H9 (cell line): ENCODE data around the gene MAGI1. TPM values are rescaled to one million over a fixed set of nuclear protein-coding genes. Genes with fewer than 3 reads are reported as not detected.

Experiments used
- DNase-seq: peaks from one replicate; pipeline ENCODE4 v3.0.0-alpha.2; 2017
- H2AFZ ChIP-seq: one replicate; pipeline ENCODE4 v1.6.1; 2013; ENCODE audit warnings: mild to moderate bottlenecking, low read length, control low read depth, moderate library complexity
- H2AK5ac ChIP-seq: 2 replicates; pipeline ENCODE4 v1.6.1; 2013; ENCODE audit warnings: low read length, control low read depth, mixed read lengths; ENCODE audit not compliant: insufficient read length
- H2BK120ac ChIP-seq: one replicate; pipeline ENCODE4 v1.6.1; 2013; ENCODE audit warnings: low read depth, mild to moderate bottlenecking, low read length, control low read depth, inconsistent platforms; ENCODE audit not compliant: poor library complexity, severe bottlenecking
- H2BK12ac ChIP-seq: 2 replicates; pipeline ENCODE4 v1.6.1; 2013; ENCODE audit warnings: low read length, control low read depth, mixed read lengths, low read depth; ENCODE audit not compliant: insufficient read length
- H2BK15ac ChIP-seq: 2 replicates; pipeline ENCODE4 v1.6.1; 2013; ENCODE audit warnings: low read depth, low read length, control low read depth
- H2BK20ac ChIP-seq: one replicate; pipeline ENCODE4 v1.6.1; 2013; ENCODE audit warnings: low read depth, mild to moderate bottlenecking, low read length, control low read depth, inconsistent platforms; ENCODE audit not compliant: poor library complexity, severe bottlenecking
- H2BK5ac ChIP-seq: 2 replicates; pipeline ENCODE4 v1.6.1; 2013; ENCODE audit warnings: low read length, control low read depth, mixed read lengths; ENCODE audit not compliant: insufficient read length
- H3K14ac ChIP-seq: 2 replicates; pipeline ENCODE4 v1.6.1; 2013; ENCODE audit warnings: low read length, control low read depth; ENCODE audit not compliant: insufficient read depth
- H3K18ac ChIP-seq: 2 replicates; pipeline ENCODE4 v1.6.1; 2013; ENCODE audit warnings: low read depth, mild to moderate bottlenecking, mixed read lengths, low read length, control low read depth; ENCODE audit not compliant: insufficient read length
- H3K23ac ChIP-seq: 2 replicates; pipeline ENCODE4 v1.6.1; 2013; ENCODE audit warnings: low read length, control low read depth, mixed read lengths, low read depth; ENCODE audit not compliant: insufficient read length
- H3K23me2 ChIP-seq: 2 replicates; pipeline ENCODE4 v1.6.1; 2013; ENCODE audit warnings: low read depth, mild to moderate bottlenecking, mixed read lengths, low read length, control low read depth; ENCODE audit not compliant: insufficient read length, poor library complexity, severe bottlenecking
- H3K27ac ChIP-seq: 2 replicates; pipeline ENCODE4 v1.5.1; 2013; ENCODE audit warnings: low read length, control low read depth, mixed read lengths, low read depth; ENCODE audit not compliant: insufficient read length
- H3K27me3 ChIP-seq: 2 replicates; pipeline ENCODE4 v1.6.1; 2013; ENCODE audit warnings: low read length, control low read depth, inconsistent platforms; ENCODE audit not compliant: insufficient read depth
- H3K4ac ChIP-seq: 2 replicates; pipeline ENCODE4 v1.6.1; 2013; ENCODE audit warnings: low read depth, mild to moderate bottlenecking, control low read depth, inconsistent platforms, low read length, moderate library complexity
- H3K4me1 ChIP-seq: 2 replicates; pipeline ENCODE4 v1.6.1; 2013; ENCODE audit warnings: low read length, control low read depth, inconsistent platforms; ENCODE audit not compliant: insufficient read depth
- H3K4me2 ChIP-seq: 2 replicates; pipeline ENCODE4 v1.6.1; 2013; ENCODE audit warnings: low read length, control low read depth, mixed read lengths; ENCODE audit not compliant: insufficient read length, insufficient read depth
- H3K56ac ChIP-seq: 2 replicates; pipeline ENCODE4 v1.6.1; 2013; ENCODE audit warnings: low read depth, mild to moderate bottlenecking, mixed read lengths, low read length, control low read depth; ENCODE audit not compliant: insufficient read length
- H3K79me1 ChIP-seq: 2 replicates; pipeline ENCODE4 v1.6.1; 2013; ENCODE audit warnings: low read depth, mild to moderate bottlenecking, moderate library complexity, low read length, control low read depth, inconsistent platforms; ENCODE audit not compliant: insufficient read depth, poor library complexity, severe bottlenecking
- H3K79me2 ChIP-seq: 2 replicates; pipeline ENCODE4 v1.6.1; 2013; ENCODE audit warnings: low read length, control low read depth, inconsistent platforms; ENCODE audit not compliant: insufficient read depth
- H3K9ac ChIP-seq: 2 replicates; pipeline ENCODE4 v1.6.1; 2013; ENCODE audit warnings: low read length, control low read depth, mixed read lengths; ENCODE audit not compliant: insufficient read length; ENCODE audit errors: extremely low read depth
- H3K9me3 ChIP-seq: one replicate; pipeline ENCODE4 v1.6.1; 2013; ENCODE audit warnings: low read depth, low read length, inconsistent platforms; ENCODE audit not compliant: control insufficient read depth
- H3T11ph ChIP-seq: one replicate; pipeline ENCODE4 v1.6.1; 2013; ENCODE audit warnings: mild to moderate bottlenecking, low read length, control low read depth, inconsistent platforms
- H4K20me1 ChIP-seq: one replicate; pipeline ENCODE4 v1.6.1; 2013; ENCODE audit not compliant: control insufficient read depth, insufficient read length, insufficient read depth
- H4K5ac ChIP-seq: 2 replicates; pipeline ENCODE4 v1.6.1; 2013; ENCODE audit warnings: low read depth, mild to moderate bottlenecking, mixed read lengths, low read length, control low read depth; ENCODE audit not compliant: insufficient read length
- H4K8ac ChIP-seq: replicated peaks from 2 replicates; pipeline ENCODE4 v1.6.1; 2013; ENCODE audit warnings: low read length, control low read depth, mixed read lengths, low read depth; ENCODE audit not compliant: insufficient read length
- H4K91ac ChIP-seq: 2 replicates; pipeline ENCODE4 v1.6.1; 2013; ENCODE audit warnings: low read depth, mild to moderate bottlenecking, moderate library complexity, mixed read lengths, low read length, control low read depth; ENCODE audit not compliant: insufficient read length
- H3K27ac Mint-ChIP-seq, 3 experiments: 2 replicates in 2 of 3; 3 replicates in 1 of 3; pipeline ENCODE4 v1.8.0; 2020 to 2021; ENCODE audit warnings: mixed read lengths in 3 of 3, mild to moderate bottlenecking in 1 of 3, moderate library complexity in 1 of 3
- H3K27me3 Mint-ChIP-seq: 2 replicates; pipeline ENCODE4 v1.8.0; 2021; ENCODE audit warnings: low read depth, mild to moderate bottlenecking, moderate library complexity, mixed read lengths
- H3K36me3 Mint-ChIP-seq, 3 experiments: 2 replicates in 2 of 3; 3 replicates in 1 of 3; pipeline ENCODE4 v1.8.0; 2020 to 2021; ENCODE audit warnings: low read depth in 3 of 3, mixed read lengths in 3 of 3; ENCODE audit not compliant: insufficient read depth in 1 of 3
- H3K4me1 Mint-ChIP-seq, 2 experiments: 2 replicates each; pipeline ENCODE4 v1.8.0; 2020; ENCODE audit warnings: mixed read lengths in 2 of 2
- H3K4me3 Mint-ChIP-seq, 2 experiments: 2 replicates in 1 of 2; 3 replicates in 1 of 2; pipeline ENCODE4 v1.8.0; 2020 to 2021; ENCODE audit warnings: mild to moderate bottlenecking in 2 of 2, mixed read lengths in 2 of 2, moderate library complexity in 1 of 2
- H3K9me3 Mint-ChIP-seq, 2 experiments: 2 replicates in 1 of 2; 3 replicates in 1 of 2; pipeline ENCODE4 v1.8.0; 2020; ENCODE audit warnings: mild to moderate bottlenecking in 2 of 2, mixed read lengths in 2 of 2, moderate library complexity in 1 of 2
- CTCF ChIP-seq: fragments of 200-600 bp; sonication (generic); conservative IDR thresholded peaks from 3 replicates; pipeline ENCODE4 v1.8.0; 2021; ENCODE audit warnings: antibody characterized with exemption, mild to moderate bottlenecking
- WGBS: extraction: QIAGEN DNeasy Blood & Tissue Kit; methylation state at CpG from one replicate; pipeline ENCODE4 v1.1.7; 2013; ENCODE audit warnings: missing lambda C conversion rate, low lambda C conversion rate, mixed read lengths; ENCODE audit not compliant: insufficient read length; ENCODE audit errors: extremely low coverage; 5-methylcytosine and 5-hydroxymethylcytosine counted together
- total RNA-seq: library from RNA; stranded (reverse); gene quantifications from 2 replicates; pipeline ENCODE4 v1.2.1, GENCODE V29; 2021

Gene MAGI1
- total RNA-seq, 1 experiment from 2014 or later: 65.7 TPM

GRCh38 chr3:66053550-66054094 lies 14.9 kb upstream of the MAGI1 start:
- Histone ChIP-seq H2AFZ (no peak overlapping the region), H3K23me2 (no peaks in the 10 kb centered on the region), H2BK120ac (no peak overlapping the region), H3K23ac (no peak overlapping the region), H3K27me3 (no peaks in the 10 kb centered on the region), H3K4ac (no peak overlapping the region), H2BK5ac (no peak overlapping the region), H2BK20ac (no peak overlapping the region), H3K56ac (no peak overlapping the region), H2BK15ac (no peak overlapping the region), H3K4me1 (peaks cover 22% of the 10 kb centered on the region), H2BK12ac (no peak overlapping the region), H3K18ac (no peak overlapping the region), H4K8ac (no peak overlapping the region), H4K5ac (no peak overlapping the region), H3K79me2 (no peaks in the 10 kb centered on the region), H2AK5ac (no peak overlapping the region), H3K9me3 (no peaks in the 10 kb centered on the region), H3K27ac (no peak overlapping the region), H3K79me1 (no peaks in the 10 kb centered on the region), H4K91ac (no peak overlapping the region), H4K20me1 (no peaks in the 10 kb centered on the region), H3K4me2 (no peak overlapping the region), H3K9ac (no peak overlapping the region), H3K14ac (no peak overlapping the region), H3T11ph (no peak overlapping the region)
- Mint-ChIP-seq H3K27me3 (no peaks in the 10 kb centered on the region), H3K36me3 (peaks cover 0 to 16% (median 2%) of the 10 kb centered on the region in 3 experiments; a peak in 3 of 7 replicates), H3K27ac (peak overlapping the region in 1 of 3 experiments; percentile 22; a peak in 3 of 7 replicates), H3K4me1 (peaks cover 34 to 40% of the 10 kb centered on the region in 2 experiments), H3K9me3 (peaks cover 2 to 10% of the 10 kb centered on the region in 2 experiments), H3K4me3 (no peak overlapping the region)
- no peak for DNase-seq
- no peak for TF ChIP-seq CTCF
- no CpG with 5 or more reads among the region's 7 CpGs for WGBS
